OCI-LY1 (cell line): ENCODE data around the gene TPCN1.

Source experiments
- H2AFZ ChIP-seq: fragments of 200-600 bp; sonication (generic), shearing (Covaris generic); 2 replicates; pipeline ENCODE4 v1.6.0; 2014; ENCODE audit warnings: antibody characterized with exemption, mild to moderate bottlenecking, low read length
- H3F3A ChIP-seq: fragments of 200-600 bp; sonication (generic), shearing (Covaris generic); 2 replicates; pipeline ENCODE4 v1.6.0; 2014; ENCODE audit warnings: mild to moderate bottlenecking, antibody characterized with exemption, low read length, moderate library complexity; ENCODE audit not compliant: insufficient read depth
- H3K27ac ChIP-seq: fragments of 200-600 bp; sonication (generic); 2 replicates; pipeline ENCODE4 v1.5.1; 2014; ENCODE audit warnings: low read length, mixed run types, mild to moderate bottlenecking, low read depth; ENCODE audit not compliant: poor library complexity, severe bottlenecking
- H3K27me3 ChIP-seq: fragments of 200-600 bp; sonication (generic); 2 replicates; pipeline ENCODE4 v1.6.0; 2014; ENCODE audit warnings: antibody characterized with exemption, mild to moderate bottlenecking, low read length, moderate library complexity; ENCODE audit not compliant: insufficient read depth
- H3K36me3 ChIP-seq: fragments of 200-600 bp; sonication (generic); 2 replicates; pipeline ENCODE4 v1.6.1; 2014; ENCODE audit warnings: mild to moderate bottlenecking, antibody characterized with exemption, low read length, moderate library complexity, mixed read lengths; ENCODE audit not compliant: insufficient read depth
- H3K4me1 ChIP-seq: fragments of 200-600 bp; sonication (generic); 2 replicates; pipeline ENCODE4 v1.5.1; 2014; ENCODE audit warnings: mild to moderate bottlenecking, low read length, moderate library complexity; ENCODE audit not compliant: insufficient read depth, severe bottlenecking
- H3K4me2 ChIP-seq: fragments of 200-600 bp; sonication (generic), shearing (Covaris generic); 2 replicates; pipeline ENCODE4 v1.6.1; 2014; ENCODE audit warnings: low read length
- H3K4me3 ChIP-seq: fragments of 200-600 bp; sonication (generic); 2 replicates; pipeline ENCODE4 v1.5.1; 2014; ENCODE audit warnings: low read length, low read depth, mild to moderate bottlenecking, mixed read lengths; ENCODE audit not compliant: poor library complexity, severe bottlenecking
- H3K79me2 ChIP-seq: fragments of 200-600 bp; shearing (Covaris generic); 2 replicates; pipeline ENCODE4 v1.6.1; 2016; ENCODE audit warnings: mixed run types, low read length, mixed read lengths; ENCODE audit not compliant: insufficient read depth
- H3K9ac ChIP-seq: fragments of 200-600 bp; sonication (generic), shearing (Covaris generic); 2 replicates; pipeline ENCODE4 v1.6.1; 2014; ENCODE audit warnings: mild to moderate bottlenecking, low read length, mixed read lengths
- H3K9me2 ChIP-seq: fragments of 200-600 bp; sonication (generic), shearing (Covaris generic); 2 replicates; pipeline ENCODE4 v1.6.1; 2014; ENCODE audit warnings: low read depth, mild to moderate bottlenecking, low read length, mixed read lengths
- H3K9me3 ChIP-seq: fragments of 200-600 bp; shearing (Covaris generic); 2 replicates; pipeline ENCODE4 v1.6.1; 2014; ENCODE audit warnings: low read length, mixed read lengths
- H4K20me1 ChIP-seq: fragments of 200-600 bp; sonication (generic), shearing (Covaris generic); 2 replicates; pipeline ENCODE4 v1.6.0; 2016; ENCODE audit warnings: mild to moderate bottlenecking, low read length; ENCODE audit not compliant: insufficient read depth
- CTCF ChIP-seq: fragments of 200-600 bp; sonication (generic), shearing (Covaris generic); IDR thresholded peaks from 2 replicates; pipeline ENCODE4 v1.5.1; 2017; ENCODE audit warnings: mild to moderate bottlenecking, antibody characterized with exemption, low read length, moderate library complexity, mixed read lengths
- EZH2 ChIP-seq: fragments of 200-600 bp; sonication (generic), shearing (Covaris generic); IDR thresholded peaks from 2 replicates; pipeline ENCODE4 v1.8.0; 2017; ENCODE audit warnings: borderline replicate concordance, mixed run types, mild to moderate bottlenecking, antibody characterized with exemption, low read length, moderate library complexity, mixed read lengths

The TPCN1 gene

GRCh38 chr12:113241191-113242025, 20.1 kb downstream of the TPCN1 start:
- no peak overlapping the region for H2AFZ ChIP-seq
- H3K9ac ChIP-seq = peak overlapping the region; percentile 5; the same call in 1 of the 2 replicates
- peaks cover 51% of the 10 kb centered on the region for H3K4me1 ChIP-seq
- peaks cover 91% of the 10 kb centered on the region for H3K36me3 ChIP-seq
- peak overlapping the region; percentile 88 for H3K27ac ChIP-seq
- H3F3A ChIP-seq = 0 out of 2 replicates have a peak, but pooled peaks cover 2% of the 10 kb centered on the region
- no peaks in the 10 kb centered on the region for H3K9me3 ChIP-seq
- no peaks in the 10 kb centered on the region for H4K20me1 ChIP-seq
- TF ChIP-seq EZH2 (no peak), CTCF (no peak)
- H3K27me3 ChIP-seq = no peaks in the 10 kb centered on the region
- H3K9me2 ChIP-seq = no peaks in the 10 kb centered on the region
- no peaks in the 10 kb centered on the region for H3K79me2 ChIP-seq
- H3K4me2 ChIP-seq = peak overlapping the region; percentile 37; the same call in 1 of the 2 replicates
- H3K4me3 ChIP-seq = no peak overlapping the region

DNA sequence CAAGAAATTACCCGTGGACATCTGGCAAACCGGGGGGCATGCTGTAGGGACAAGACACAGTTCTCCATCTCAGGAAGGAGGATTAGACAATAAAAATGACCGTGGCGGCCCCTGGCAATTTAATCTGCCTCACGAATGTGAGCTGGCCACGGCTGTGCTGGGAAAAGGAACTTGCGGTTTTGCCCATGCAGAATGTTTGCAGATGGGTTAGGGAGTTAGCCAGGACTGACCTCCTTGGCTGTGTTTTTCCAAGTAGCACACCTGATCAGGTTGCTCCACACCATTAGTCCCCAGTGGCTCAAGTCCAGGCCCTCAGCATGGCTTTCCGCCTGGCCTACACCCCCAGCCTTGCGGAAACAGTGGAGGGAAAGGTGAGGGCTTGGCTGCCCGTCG, 20.8 kb downstream of the TPCN1 start:
- no peak overlapping the region for H3K4me2 ChIP-seq
- no peak overlapping the region for H3K4me3 ChIP-seq
- TF ChIP-seq EZH2 = no peak
- no peak for TF ChIP-seq CTCF
- H3K9me2 ChIP-seq = no peaks in the 10 kb centered on the region
- H4K20me1 ChIP-seq = no peaks in the 10 kb centered on the region
- no peak overlapping the region; the same call in 1 of the 2 replicates for H3K9ac ChIP-seq
- peaks cover 91% of the 10 kb centered on the region for H3K36me3 ChIP-seq
- H3K9me3 ChIP-seq = no peaks in the 10 kb centered on the region
- H3F3A ChIP-seq = 0 out of 2 replicates have a peak, but pooled peaks cover 2% of the 10 kb centered on the region
- H3K27me3 ChIP-seq = no peaks in the 10 kb centered on the region
- H3K27ac ChIP-seq = peak overlapping the region; percentile 88
- H3K79me2 ChIP-seq = no peaks in the 10 kb centered on the region
- no peak overlapping the region for H2AFZ ChIP-seq
- H3K4me1 ChIP-seq = peaks cover 46% of the 10 kb centered on the region

DNA sequence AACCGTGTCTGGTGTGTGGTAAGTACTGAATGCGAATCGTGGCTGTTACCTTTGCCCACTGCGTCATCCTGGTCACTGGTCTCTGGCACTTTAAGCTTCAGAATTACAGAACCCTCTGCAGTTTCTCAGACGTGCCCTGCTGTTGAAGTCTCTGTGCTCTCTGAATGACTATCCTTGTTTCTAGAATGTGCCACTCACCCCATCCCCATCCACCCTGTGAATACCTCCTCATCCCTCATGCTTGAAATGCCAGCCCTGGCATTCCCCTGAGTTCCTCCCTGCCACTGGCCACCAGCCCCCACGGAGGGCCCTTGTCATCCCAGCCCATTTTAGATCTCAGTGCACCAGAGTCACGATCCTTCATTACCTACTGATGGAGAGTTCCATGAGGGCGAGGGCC, 21.3 kb downstream of the TPCN1 start:
- H3K9me3 ChIP-seq = no peaks in the 10 kb centered on the region
- H3K27ac ChIP-seq = no peak overlapping the region
- no peaks in the 10 kb centered on the region for H3K79me2 ChIP-seq
- no peak overlapping the region for H2AFZ ChIP-seq
- TF ChIP-seq CTCF = no peak
- H3K4me3 ChIP-seq = no peak overlapping the region
- H4K20me1 ChIP-seq = no peaks in the 10 kb centered on the region
- peaks cover 43% of the 10 kb centered on the region for H3K4me1 ChIP-seq
- H3K9me2 ChIP-seq = no peaks in the 10 kb centered on the region
- H3K4me2 ChIP-seq = no peak overlapping the region
- no peaks in the 10 kb centered on the region for H3K27me3 ChIP-seq
- H3F3A ChIP-seq = 0 out of 2 replicates have a peak, but pooled peaks cover 2% of the 10 kb centered on the region
- no peak overlapping the region for H3K9ac ChIP-seq
- H3K36me3 ChIP-seq = peaks cover 91% of the 10 kb centered on the region
